Peyer's patch (tissue), 4 donors: ENCODE measurements around the gene BICC1.

Experiments used
- CTCF ChIP-seq, 6 experiments: fragments of 450-650 bp in 4 of 6; fragments of 200-600 bp in 2 of 6; sonication (generic) in 1 of 6; IDR thresholded peaks; one replicate each; pipeline ENCODE4 v1.5.1; 2017 to 2019; ENCODE audit warnings: antibody characterized with exemption in 6 of 6, mild to moderate bottlenecking in 3 of 6, moderate library complexity in 1 of 6
- POLR2A ChIP-seq, 2 donors: fragments of 450-650 bp; IDR thresholded peaks; one replicate each; pipeline ENCODE4 v1.5.1; 2017; ENCODE audit warnings: antibody characterized with exemption in 2 of 2, mild to moderate bottlenecking in 2 of 2, moderate library complexity in 2 of 2

GRCh38 chr10:58631715-58632114 lies 119.0 kb downstream of the BICC1 start:
- TF ChIP-seq POLR2A (IDR thresholded peaks at IDR 0.05) (no peak), CTCF (IDR thresholded peaks at IDR 0.05) (no peak)
